ENCODE measurements around the gene AGPS.

GRCh38 chr2:177359836-177360595 lies 32.6 kb upstream of the AGPS start:
- TF ChIP-seq, protein P1, sequence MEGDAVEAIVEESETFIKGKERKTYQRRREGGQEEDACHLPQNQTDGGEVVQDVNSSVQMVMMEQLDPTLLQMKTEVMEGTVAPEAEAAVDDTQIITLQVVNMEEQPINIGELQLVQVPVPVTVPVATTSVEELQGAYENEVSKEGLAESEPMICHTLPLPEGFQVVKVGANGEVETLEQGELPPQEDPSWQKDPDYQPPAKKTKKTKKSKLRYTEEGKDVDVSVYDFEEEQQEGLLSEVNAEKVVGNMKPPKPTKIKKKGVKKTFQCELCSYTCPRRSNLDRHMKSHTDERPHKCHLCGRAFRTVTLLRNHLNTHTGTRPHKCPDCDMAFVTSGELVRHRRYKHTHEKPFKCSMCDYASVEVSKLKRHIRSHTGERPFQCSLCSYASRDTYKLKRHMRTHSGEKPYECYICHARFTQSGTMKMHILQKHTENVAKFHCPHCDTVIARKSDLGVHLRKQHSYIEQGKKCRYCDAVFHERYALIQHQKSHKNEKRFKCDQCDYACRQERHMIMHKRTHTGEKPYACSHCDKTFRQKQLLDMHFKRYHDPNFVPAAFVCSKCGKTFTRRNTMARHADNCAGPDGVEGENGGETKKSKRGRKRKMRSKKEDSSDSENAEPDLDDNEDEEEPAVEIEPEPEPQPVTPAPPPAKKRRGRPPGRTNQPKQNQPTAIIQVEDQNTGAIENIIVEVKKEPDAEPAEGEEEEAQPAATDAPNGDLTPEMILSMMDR (IDR thresholded peaks at IDR 0.05) = no peak
- TF ChIP-seq POLR2A (IDR thresholded peaks at IDR 0.05) (no peak), POLR2AphosphoS5 (IDR thresholded peaks at IDR 0.05) (no peak), EP300 (IDR thresholded peaks at IDR 0.05) (no peak)

Data from gastroesophageal sphincter (tissue), 3 donors.